ENCODE measurements around the gene RUNX2. TPM values are rescaled to one million over a fixed set of nuclear protein-coding genes. Genes with fewer than 3 reads are reported as not detected.

RUNX2 gene
- total RNA-seq, 4 donors from 2014 or later: 0.78 to 2.0 (median 0.94) TPM

DNA sequence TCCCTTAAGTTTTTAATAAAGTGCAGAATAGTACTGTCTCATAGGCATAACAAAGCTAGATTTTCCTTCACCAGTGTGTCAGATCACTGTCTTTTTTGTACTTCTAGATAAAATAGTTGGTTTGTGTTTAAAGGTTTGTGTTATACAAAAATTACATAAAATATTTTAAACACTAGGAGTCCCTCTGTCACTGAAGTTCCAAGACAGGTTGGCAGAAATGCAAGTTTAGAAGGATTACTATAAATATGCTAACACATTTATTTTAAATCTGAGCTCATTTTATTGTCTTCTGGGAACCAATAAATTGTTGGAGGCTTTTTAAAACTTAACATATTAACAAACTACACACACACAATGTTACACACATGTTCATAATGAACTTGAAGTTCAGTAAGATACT is 30.8 kb upstream of the RUNX2 start:
- TF ChIP-seq CTCF (IDR thresholded peaks at IDR 0.05 in 4 of 5, conservative IDR thresholded peaks at IDR 0.05 in 1 of 5) (no peak), POLR2A (IDR thresholded peaks at IDR 0.05) (no peak)
- Histone ChIP-seq H3K4me3 (no peak overlapping the region), H3K36me3 (no peaks in the 10 kb centered on the region), H3K4me1 (no peaks in the 10 kb centered on the region), H3K9me3 (no peaks in the 10 kb centered on the region), H3K27me3 (no peaks in the 10 kb centered on the region), H3K27ac (no peak overlapping the region)
- in situ Hi-C loops (cut with MboI; ENCODE audit: low sequenced_read_pairs in 4 of 4) (no loop called here), intact Hi-C loops (cut with DNase I; ENCODE audit: low total_unique reads) (no loop called here)
- ATAC-seq: no peak
- DNase-seq: no peak

DNA sequence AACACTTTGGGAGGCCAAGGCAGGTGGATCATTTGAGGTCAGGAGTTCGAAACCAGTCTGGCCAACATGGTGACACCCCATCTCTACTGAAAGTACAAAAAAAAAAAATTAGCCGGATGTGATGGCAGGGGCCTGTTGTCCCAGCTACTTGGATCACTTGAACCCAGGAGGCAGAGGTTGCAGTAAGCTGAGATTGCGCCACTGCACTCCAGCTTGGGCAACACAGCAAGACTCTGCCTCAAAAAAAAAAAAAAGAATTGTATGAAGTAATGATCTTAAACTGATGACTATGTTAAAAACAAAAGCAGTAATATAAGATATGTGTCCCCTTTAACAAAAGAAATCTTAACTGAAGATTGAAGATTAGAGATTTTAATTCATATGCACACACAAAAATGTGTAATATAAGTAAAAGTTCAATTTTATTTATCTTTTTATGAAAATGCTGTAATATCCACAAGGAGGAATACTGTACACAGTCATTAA is 29.0 kb upstream of the RUNX2 start:
- no peaks in the 10 kb centered on the region for H3K36me3 ChIP-seq
- H3K4me3 ChIP-seq: no peak overlapping the region
- DNase-seq (no peak), ATAC-seq (no peak)
- in situ Hi-C loops (cut with MboI; ENCODE audit: low sequenced_read_pairs in 4 of 4) (no loop called here), intact Hi-C loops (cut with DNase I; ENCODE audit: low total_unique reads) (no loop called here)
- no peaks in the 10 kb centered on the region for H3K4me1 ChIP-seq
- H3K27ac ChIP-seq: no peak overlapping the region
- no peaks in the 10 kb centered on the region for H3K27me3 ChIP-seq
- no peaks in the 10 kb centered on the region for H3K9me3 ChIP-seq
- TF ChIP-seq POLR2A (IDR thresholded peaks at IDR 0.05) (no peak), CTCF (IDR thresholded peaks at IDR 0.05 in 4 of 5, conservative IDR thresholded peaks at IDR 0.05 in 1 of 5) (no peak)

DNA sequence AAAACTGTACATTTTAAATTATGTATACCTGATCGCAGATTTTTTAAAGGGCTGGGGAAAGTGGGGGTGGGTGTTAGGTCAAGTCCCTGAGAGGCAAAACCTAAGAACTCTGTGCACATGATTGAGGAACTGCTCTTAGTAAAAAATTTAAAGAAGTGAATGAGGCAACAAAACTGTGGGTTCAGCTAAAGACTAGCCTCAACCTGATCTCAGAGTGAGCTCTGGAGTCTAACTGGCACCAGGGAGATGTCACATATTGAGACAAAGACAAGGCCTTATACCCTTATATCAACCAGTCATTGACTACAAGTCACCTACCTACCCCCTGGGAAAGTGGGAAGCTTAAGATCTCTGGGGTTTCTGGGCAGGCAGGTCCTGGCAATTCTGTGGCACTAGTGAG is 27.4 kb upstream of the RUNX2 start:
- TF ChIP-seq POLR2A (IDR thresholded peaks at IDR 0.05) (no peak), CTCF (IDR thresholded peaks at IDR 0.05 in 4 of 5, conservative IDR thresholded peaks at IDR 0.05 in 1 of 5) (no peak)
- Histone ChIP-seq H3K36me3 (no peaks in the 10 kb centered on the region), H3K4me1 (no peaks in the 10 kb centered on the region), H3K4me3 (no peak overlapping the region), H3K27ac (no peak overlapping the region), H3K9me3 (no peaks in the 10 kb centered on the region), H3K27me3 (no peaks in the 10 kb centered on the region)
- ATAC-seq: no peak
- in situ Hi-C loops (cut with MboI; ENCODE audit: low sequenced_read_pairs in 4 of 4) (no loop called here), intact Hi-C loops (cut with DNase I; ENCODE audit: low total_unique reads) (no loop called here)
- DNase-seq: no peak

DNA sequence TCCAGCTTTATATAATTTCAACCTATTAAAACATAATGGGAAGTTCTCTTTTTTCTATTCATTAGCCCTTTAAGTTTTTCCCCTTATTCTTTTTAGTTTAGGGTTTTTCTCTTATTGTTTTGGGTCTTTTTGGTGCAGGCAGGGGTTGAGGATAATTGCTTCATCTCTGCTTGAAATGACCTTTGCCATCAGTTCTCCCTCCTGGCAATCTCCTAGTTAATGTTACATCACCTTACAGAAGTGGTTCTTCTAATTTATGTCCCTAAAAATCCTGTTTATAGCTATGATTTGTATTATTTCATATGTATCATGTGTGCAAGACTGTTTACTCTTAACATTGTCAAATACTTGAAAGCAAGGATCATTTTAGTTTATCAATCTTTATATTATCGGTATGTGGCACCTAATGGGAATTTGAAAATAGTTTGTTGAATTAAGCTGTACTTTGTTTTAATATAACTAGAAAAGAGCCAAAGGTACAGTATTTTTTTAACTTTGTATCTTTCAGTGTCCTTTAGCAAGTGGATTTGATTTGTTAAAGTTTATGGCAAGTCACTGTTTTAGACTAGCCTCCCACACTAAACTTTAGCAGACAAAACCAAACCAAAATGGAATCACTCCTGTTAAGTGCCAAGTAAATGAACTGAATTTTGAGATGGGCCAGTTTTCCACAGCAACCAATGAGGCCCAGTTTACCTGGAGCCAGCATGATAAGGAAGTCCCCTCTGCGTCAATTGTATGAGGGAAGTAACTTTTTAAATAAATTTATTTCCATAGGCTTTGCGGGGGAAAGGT is 26.6 kb upstream of the RUNX2 start:
- in situ Hi-C loops (cut with MboI; ENCODE audit: low sequenced_read_pairs in 4 of 4): no loop called here
- no peaks in the 10 kb centered on the region for H3K4me1 ChIP-seq
- intact Hi-C loops (cut with DNase I; ENCODE audit: low total_unique reads): no loop called here
- DNase-seq (no peak), ATAC-seq (no peak)
- no peaks in the 10 kb centered on the region for H3K27me3 ChIP-seq
- no peak overlapping the region for H3K4me3 ChIP-seq
- no peak for TF ChIP-seq POLR2A (IDR thresholded peaks at IDR 0.05)
- no peak for TF ChIP-seq CTCF (IDR thresholded peaks at IDR 0.05 in 4 of 5, conservative IDR thresholded peaks at IDR 0.05 in 1 of 5)
- no peak overlapping the region for H3K27ac ChIP-seq
- H3K36me3 ChIP-seq: no peaks in the 10 kb centered on the region
- no peaks in the 10 kb centered on the region for H3K9me3 ChIP-seq

All from gastrocnemius medialis (tissue), 4 donors.